ENCODE measurements around the gene TMEFF1. TPM values are rescaled to one million over a fixed set of nuclear protein-coding genes. Genes with fewer than 3 reads are reported as not detected.

Gene TMEFF1
- total RNA-seq, 1 experiment from 2014 or later, result 65.5 TPM

DNA sequence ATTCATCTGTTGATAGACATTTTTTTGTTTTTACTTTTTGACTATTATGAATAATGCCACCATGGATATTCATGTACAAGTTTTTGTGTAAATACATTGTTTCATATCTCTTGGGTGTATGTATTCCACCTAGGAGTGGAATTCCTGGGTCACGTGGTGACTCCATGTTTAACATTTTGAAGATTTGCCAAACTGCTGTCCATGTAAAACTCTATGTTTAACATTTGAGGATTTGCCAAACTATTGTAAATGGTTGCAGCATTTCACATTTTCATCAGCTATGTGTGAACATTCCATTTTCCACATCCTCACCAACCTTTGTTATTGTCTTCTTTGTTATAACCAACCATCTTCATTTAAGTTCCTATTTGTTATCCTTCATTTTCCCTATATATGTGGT lies 12.2 kb downstream of the TMEFF1 start:
- H2AFZ ChIP-seq (ENCODE audit: low read length), result no peak overlapping the region
- H4K8ac ChIP-seq (replicated peaks; ENCODE audit: insufficient read length, low read depth, low read length), result no peak overlapping the region
- no peak overlapping the region for H2BK15ac ChIP-seq (ENCODE audit: low read depth, low read length)
- Mint-ChIP-seq H3K4me1 (peaks cover 25 to 41% of the 10 kb centered on the region in 2 experiments), H3K27me3 (ENCODE audit: low read depth) (no peaks in the 10 kb centered on the region), H3K36me3 (ENCODE audit: insufficient read depth in 1 of 3, low read depth in 3 of 3) (peaks cover 0 to 7% (median 2%) of the 10 kb centered on the region in 3 experiments; a peak in 4 of 7 replicates), H3K4me3 (no peak overlapping the region), H3K27ac (no peak overlapping the region), H3K9me3 (no peaks in the 10 kb centered on the region)
- TF ChIP-seq, protein P1, sequence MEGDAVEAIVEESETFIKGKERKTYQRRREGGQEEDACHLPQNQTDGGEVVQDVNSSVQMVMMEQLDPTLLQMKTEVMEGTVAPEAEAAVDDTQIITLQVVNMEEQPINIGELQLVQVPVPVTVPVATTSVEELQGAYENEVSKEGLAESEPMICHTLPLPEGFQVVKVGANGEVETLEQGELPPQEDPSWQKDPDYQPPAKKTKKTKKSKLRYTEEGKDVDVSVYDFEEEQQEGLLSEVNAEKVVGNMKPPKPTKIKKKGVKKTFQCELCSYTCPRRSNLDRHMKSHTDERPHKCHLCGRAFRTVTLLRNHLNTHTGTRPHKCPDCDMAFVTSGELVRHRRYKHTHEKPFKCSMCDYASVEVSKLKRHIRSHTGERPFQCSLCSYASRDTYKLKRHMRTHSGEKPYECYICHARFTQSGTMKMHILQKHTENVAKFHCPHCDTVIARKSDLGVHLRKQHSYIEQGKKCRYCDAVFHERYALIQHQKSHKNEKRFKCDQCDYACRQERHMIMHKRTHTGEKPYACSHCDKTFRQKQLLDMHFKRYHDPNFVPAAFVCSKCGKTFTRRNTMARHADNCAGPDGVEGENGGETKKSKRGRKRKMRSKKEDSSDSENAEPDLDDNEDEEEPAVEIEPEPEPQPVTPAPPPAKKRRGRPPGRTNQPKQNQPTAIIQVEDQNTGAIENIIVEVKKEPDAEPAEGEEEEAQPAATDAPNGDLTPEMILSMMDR (conservative IDR thresholded peaks at IDR 0.05), result no peak
- no peaks in the 10 kb centered on the region for H3K23me2 ChIP-seq (ENCODE audit: insufficient read length, low read depth, low read length, poor library complexity, severe bottlenecking)
- no peaks in the 10 kb centered on the region for H3K27me3 ChIP-seq (ENCODE audit: insufficient read depth, low read length)
- H3K4ac ChIP-seq (ENCODE audit: low read depth, low read length), result no peak overlapping the region
- H2BK12ac ChIP-seq (ENCODE audit: insufficient read length, low read depth, low read length), result no peak overlapping the region
- no peak overlapping the region for H3K18ac ChIP-seq (ENCODE audit: insufficient read length, low read depth, low read length)
- DNase-seq, result no peak
- no peak overlapping the region for H3K4me2 ChIP-seq (ENCODE audit: insufficient read depth, insufficient read length, low read length)
- no peak overlapping the region for H4K5ac ChIP-seq (ENCODE audit: insufficient read length, low read depth, low read length)
- H3K79me2 ChIP-seq (ENCODE audit: insufficient read depth, low read length), result peaks cover 37% of the 10 kb centered on the region; the same call in 1 of the 2 replicates
- H3K23ac ChIP-seq (ENCODE audit: insufficient read length, low read depth, low read length), result no peak overlapping the region
- H3K27ac ChIP-seq (ENCODE audit: insufficient read length, low read depth, low read length), result no peak overlapping the region
- H2BK120ac ChIP-seq (ENCODE audit: low read depth, low read length, poor library complexity, severe bottlenecking), result no peak overlapping the region
- H3K79me1 ChIP-seq (ENCODE audit: insufficient read depth, low read depth, low read length, poor library complexity, severe bottlenecking), result peaks cover 10% of the 10 kb centered on the region
- H3K9me3 ChIP-seq (ENCODE audit: control insufficient read depth, low read depth, low read length), result no peaks in the 10 kb centered on the region
- no peak overlapping the region for H2BK20ac ChIP-seq (ENCODE audit: low read depth, low read length, poor library complexity, severe bottlenecking)
- H4K20me1 ChIP-seq (ENCODE audit: control insufficient read depth, insufficient read depth, insufficient read length), result no peaks in the 10 kb centered on the region
- H2AK5ac ChIP-seq (ENCODE audit: insufficient read length, low read length), result no peak overlapping the region
- H3K9ac ChIP-seq (ENCODE audit: extremely low read depth, insufficient read length, low read length), result no peak overlapping the region
- peaks cover 4% of the 10 kb centered on the region for H3K4me1 ChIP-seq (ENCODE audit: insufficient read depth, low read length)
- WGBS (ENCODE audit: extremely low coverage, insufficient read length, low lambda C conversion rate), result no CpG with 5 or more reads among the region's 1 CpG
- H3T11ph ChIP-seq (ENCODE audit: low read length), result no peak overlapping the region
- no peak overlapping the region for H3K14ac ChIP-seq (ENCODE audit: insufficient read depth, low read length)
- no peak overlapping the region for H4K91ac ChIP-seq (ENCODE audit: insufficient read length, low read depth, low read length)
- no peak overlapping the region for H3K56ac ChIP-seq (ENCODE audit: insufficient read length, low read depth, low read length)
- no peak overlapping the region for H2BK5ac ChIP-seq (ENCODE audit: insufficient read length, low read length)
